ENCODE results near the gene PRKCE.

PRKCE gene

DNA sequence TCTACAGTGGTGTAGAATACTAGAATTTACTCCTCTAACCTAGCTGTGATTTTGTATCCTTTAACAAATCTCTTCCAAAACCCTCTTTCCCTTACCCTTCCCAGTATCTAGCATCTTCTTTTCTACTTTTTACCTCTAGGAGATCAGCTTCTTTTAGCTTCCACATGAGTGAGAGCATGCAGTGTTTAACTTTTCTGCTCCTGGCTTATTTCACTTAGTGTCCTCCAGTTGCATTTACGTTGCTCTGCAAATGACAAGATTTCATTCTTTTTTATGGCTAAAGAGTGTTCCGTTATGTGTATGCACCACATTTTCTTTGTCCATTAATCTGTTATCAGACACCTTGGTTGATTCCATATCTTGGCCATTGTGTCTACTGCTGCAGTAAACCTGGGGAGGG is 228.5 kb downstream of the PRKCE start:
- TF ChIP-seq, protein P1, sequence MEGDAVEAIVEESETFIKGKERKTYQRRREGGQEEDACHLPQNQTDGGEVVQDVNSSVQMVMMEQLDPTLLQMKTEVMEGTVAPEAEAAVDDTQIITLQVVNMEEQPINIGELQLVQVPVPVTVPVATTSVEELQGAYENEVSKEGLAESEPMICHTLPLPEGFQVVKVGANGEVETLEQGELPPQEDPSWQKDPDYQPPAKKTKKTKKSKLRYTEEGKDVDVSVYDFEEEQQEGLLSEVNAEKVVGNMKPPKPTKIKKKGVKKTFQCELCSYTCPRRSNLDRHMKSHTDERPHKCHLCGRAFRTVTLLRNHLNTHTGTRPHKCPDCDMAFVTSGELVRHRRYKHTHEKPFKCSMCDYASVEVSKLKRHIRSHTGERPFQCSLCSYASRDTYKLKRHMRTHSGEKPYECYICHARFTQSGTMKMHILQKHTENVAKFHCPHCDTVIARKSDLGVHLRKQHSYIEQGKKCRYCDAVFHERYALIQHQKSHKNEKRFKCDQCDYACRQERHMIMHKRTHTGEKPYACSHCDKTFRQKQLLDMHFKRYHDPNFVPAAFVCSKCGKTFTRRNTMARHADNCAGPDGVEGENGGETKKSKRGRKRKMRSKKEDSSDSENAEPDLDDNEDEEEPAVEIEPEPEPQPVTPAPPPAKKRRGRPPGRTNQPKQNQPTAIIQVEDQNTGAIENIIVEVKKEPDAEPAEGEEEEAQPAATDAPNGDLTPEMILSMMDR (conservative IDR thresholded peaks at IDR 0.05; ENCODE audit: low read depth) = no peak
- DNase-seq (ENCODE audit: low spot score) = no peak
- no peak overlapping the region for H3K27ac ChIP-seq
- ChIA-PET CTCF (no interaction called here), POLR2A (ENCODE audit: low non-redundant PET) (no interaction called here)

DNA sequence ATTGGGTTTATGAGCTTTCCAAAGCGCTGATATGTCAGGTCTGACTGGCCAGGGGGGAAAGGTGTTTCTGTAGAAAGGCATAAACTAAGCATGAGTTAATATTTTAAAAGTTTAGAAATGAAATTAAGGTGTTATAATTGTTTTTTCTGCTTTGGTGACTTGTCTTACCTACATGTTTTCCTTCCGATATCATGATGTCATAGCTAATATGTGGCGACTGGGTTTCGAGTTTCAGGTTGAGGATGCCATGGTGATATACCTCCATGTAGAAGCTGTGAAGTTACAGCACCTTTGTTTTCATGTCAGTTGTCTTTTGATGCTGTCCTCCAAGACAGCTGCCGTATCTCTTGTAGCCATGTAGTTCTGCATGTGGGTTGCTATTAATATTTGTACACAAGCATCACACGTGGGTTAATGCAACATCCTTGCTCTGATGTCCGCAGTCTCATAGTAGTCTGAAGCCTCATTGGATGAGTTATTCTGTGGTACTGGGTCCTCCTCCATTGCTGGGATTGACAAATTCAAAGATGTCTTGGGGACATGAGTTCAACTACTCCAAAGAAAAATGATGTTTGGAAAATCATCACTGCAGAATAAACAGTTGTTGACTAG is 230.6 kb downstream of the PRKCE start:
- TF ChIP-seq, protein P1 (conservative IDR thresholded peaks at IDR 0.05; ENCODE audit: low read depth) = no peak
- no peak overlapping the region for H3K27ac ChIP-seq
- no peak for DNase-seq (ENCODE audit: low spot score)
- ChIA-PET POLR2A (ENCODE audit: low non-redundant PET) (no interaction called here), CTCF (interaction anchor here (0.6 kb wide), 1 partner anchor 107 kb away, joined by 3 read pairs; no protein-coding TSS in a partner anchor)

DNA sequence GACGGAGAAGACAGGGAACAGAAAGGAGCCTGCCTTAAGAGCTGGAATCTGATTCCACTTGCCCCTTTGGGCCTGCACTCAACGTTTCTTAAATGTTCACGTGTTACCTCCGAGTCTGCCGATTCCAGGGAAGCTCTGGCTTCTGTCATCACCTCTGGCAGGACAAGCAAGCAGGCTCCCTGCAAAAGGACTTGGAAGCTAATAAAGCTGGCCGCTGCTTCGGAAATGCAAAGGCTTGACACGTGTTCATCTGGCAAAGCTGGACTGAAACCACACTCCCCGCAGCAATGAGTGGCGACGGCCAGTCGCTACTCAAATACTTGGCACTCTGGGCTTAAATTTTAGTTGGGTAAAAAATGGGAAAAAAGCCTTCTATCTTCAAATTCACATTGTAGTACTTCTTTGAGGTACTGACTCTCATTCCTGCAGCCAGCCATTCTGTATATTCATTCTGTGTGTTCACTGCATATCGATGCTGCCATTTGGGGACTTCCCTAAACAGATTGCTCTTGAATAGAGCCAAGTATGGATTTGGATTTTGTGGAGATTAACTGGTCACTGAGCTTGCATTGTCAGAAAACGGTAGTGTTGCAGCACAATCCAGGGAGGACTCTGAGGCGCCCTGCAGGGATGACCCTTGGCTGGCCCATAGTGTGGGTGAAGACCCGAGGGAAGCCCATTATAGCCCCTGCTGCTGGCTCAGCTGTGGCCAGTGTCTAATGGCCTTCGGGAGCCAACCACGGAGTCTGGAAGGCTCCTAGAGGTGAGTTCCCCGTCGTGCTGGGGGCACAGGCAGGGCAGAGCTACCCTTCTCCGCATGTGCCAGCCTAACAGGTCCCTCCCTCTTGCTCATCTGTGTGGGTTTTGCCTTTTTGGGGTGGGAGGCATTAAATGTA is 231.5 kb downstream of the PRKCE start:
- H3K27ac ChIP-seq = no peak overlapping the region
- ChIA-PET POLR2A (ENCODE audit: low non-redundant PET) (no interaction called here), CTCF (interaction anchor here (0.9 kb wide), 1 partner anchor 13 kb away, joined by 3 read pairs; no protein-coding TSS in a partner anchor)
- DNase-seq (ENCODE audit: low spot score) = no peak
- TF ChIP-seq, protein P1 (conservative IDR thresholded peaks at IDR 0.05; ENCODE audit: low read depth) = no peak

DNA sequence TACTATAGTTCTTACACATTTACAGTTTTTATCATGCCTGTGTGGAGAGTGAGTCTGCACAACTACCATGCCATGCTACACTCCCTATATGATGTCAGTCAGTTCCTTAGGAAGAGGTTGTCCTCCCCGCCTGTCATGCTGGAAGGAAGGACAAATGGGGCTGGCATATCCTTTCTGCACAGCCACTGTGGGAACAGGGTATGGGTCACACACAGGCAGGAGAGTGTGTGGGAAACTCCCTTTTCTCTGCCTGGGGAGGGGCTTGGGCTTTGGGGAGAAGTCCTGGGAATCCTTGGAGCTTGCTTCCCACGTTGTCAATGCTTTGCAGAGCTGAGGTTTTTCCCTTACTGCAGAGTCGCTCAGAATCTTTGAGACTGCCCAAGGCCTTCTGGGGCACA is 232.1 kb downstream of the PRKCE start:
- no peak for DNase-seq (ENCODE audit: low spot score)
- ChIA-PET POLR2A (ENCODE audit: low non-redundant PET) (no interaction called here), CTCF (interaction anchor here (0.9 kb wide), 1 partner anchor 14 kb away, joined by 3 read pairs; no protein-coding TSS in a partner anchor)
- H3K27ac ChIP-seq = no peak overlapping the region
- TF ChIP-seq, protein P1 (conservative IDR thresholded peaks at IDR 0.05; ENCODE audit: low read depth) = no peak

DNA sequence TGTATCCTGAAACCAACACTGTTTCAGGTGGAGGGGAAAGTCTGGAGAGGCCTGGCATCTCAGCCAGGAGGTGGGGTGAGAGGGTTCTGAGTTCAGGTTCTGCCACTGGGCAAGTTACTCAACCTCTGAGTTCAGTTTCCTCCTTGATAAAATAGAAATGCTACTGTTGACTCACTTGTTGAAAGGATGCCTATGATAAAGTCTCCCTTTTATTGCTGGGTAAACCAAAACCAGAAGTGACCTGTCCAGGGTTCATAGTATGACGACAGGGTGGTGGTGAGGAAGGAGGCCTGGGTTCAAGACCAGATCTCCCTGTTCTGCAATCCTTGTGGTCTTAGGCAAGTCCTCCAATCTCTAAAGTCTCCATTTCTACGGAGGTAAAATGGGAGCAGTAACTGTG is 232.7 kb downstream of the PRKCE start:
- TF ChIP-seq, protein P1 (conservative IDR thresholded peaks at IDR 0.05; ENCODE audit: low read depth) = no peak
- CTCF ChIA-PET = no interaction called here
- H3K27ac ChIP-seq = no peak overlapping the region
- DNase-seq (ENCODE audit: low spot score) = no peak
- POLR2A ChIA-PET (ENCODE audit: low non-redundant PET) = no interaction called here

DNA sequence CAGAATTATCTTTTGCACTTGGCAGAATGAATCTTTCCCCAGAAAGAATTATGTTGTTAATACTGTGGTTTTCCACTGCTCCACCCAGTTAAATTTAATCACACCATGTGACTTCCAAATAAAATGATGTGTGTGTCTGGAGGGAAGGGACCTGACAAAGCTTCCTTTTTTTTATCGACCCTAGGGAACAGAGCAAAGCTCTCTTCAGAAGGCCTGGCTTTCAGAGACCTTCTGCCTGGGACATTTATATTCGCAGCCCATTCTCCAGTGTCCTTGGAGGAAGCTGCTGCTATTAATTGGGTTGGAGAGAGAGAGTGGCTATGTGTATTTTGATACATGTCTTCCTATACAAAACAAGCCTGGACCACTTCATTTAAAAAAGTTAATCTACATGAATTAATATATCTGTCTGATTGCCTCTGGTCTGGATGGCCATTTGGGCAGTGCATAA is 233.7 kb downstream of the PRKCE start:
- H3K27ac ChIP-seq = no peak overlapping the region
- ChIA-PET POLR2A (ENCODE audit: low non-redundant PET) (no interaction called here), CTCF (interaction anchor here (0.6 kb wide), 1 partner anchor 29 kb away, joined by 4 read pairs; no protein-coding TSS in a partner anchor)
- DNase-seq (ENCODE audit: low spot score) = no peak
- TF ChIP-seq, protein P1 (conservative IDR thresholded peaks at IDR 0.05; ENCODE audit: low read depth) = no peak

Measured in RWPE1 (cell line).